Stimulated activated CD4-positive, alpha-beta T cell treated with anti-CD3 and anti-CD28 coated beads, Interleukin-1b, Interleukin-23, amount 100 ng/mL, for 4 hours (primary cell): ENCODE results near the gene SLC35F3.

ENCODE experiments used
- DNase-seq, 2 donors: peaks; one replicate each; pipeline ENCODE4 v3.0.0-alpha.2; 2020; ENCODE audit warnings: low read depth in 2 of 2

SLC35F3 gene

DNA sequence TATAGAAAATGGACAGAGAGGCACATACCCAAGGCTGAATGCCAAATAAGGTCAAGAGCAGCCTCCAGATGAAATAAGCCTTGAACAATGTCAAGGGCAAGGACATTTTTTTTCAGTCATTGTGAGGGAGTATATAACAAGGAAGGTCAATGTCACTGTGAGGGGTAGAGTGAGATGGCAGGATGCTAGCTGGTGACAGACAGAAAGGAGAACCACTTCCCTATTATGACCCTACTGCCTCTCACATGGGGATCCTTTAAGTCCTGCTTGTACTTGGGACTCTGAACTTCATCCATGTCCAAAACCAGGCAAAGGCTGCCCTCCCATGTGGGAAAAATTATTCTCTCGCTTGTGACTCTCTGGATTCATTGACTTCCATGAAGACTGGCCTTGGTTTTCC lies 349.3 kb downstream of the SLC35F3 start:
- no peak for DNase-seq

DNA sequence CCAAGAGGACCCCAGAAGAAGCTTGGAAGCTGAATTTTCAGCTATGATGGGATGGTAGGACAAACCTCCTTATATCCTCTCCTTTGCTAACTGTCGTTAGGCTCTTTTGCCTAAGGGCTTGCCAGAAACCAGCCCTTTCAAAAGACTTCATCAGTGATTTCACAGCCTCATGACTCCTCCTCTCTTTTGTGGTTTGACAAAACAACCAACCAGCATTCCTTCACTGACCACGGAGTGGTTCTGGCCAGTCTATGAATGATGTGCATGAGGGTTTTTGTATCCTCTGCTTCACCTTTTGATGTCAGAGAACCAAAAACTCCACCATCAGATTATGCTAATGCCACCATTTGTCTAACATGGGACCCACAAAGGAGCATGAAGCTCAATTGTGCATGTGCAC lies 351.9 kb downstream of the SLC35F3 start:
- DNase-seq, result no peak

DNA sequence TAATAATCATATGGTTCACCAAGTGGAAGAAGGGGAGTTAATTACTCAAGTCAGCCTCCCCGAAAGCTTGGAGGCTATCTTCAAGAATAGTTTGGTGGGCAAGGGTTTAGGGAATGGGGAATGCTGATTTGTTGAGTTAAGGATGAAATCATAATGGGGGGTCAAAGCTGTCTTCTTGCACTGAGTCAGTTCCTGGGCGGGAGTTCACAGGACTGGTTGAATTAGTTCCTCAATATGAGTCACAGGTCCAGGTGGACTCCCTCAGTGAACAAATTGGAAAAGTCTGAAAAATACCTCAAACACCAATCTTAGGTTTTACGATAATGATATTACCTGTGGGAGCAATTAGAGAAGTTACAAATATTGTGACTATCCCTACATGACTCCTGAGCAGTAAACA lies 353.6 kb downstream of the SLC35F3 start:
- no peak for DNase-seq

DNA sequence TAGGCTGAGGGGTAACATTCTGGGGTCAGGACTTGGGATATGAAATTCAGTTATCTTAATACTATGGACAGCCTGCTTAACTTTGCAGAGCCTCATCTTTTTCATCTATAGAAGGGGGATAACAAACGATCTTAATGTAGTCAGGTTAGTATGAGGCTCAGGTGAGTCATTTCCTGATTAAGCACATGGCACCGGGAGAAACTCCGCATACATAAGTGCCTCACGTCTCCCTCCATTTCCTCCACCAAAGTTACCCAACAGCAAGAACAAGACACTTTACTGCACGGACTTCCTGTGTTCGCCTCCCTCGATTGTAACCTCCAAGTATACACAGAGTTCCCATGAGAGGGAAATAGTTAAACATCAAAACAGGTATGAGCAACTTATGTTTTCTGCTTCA lies 356.1 kb downstream of the SLC35F3 start:
- DNase-seq, result no peak

DNA sequence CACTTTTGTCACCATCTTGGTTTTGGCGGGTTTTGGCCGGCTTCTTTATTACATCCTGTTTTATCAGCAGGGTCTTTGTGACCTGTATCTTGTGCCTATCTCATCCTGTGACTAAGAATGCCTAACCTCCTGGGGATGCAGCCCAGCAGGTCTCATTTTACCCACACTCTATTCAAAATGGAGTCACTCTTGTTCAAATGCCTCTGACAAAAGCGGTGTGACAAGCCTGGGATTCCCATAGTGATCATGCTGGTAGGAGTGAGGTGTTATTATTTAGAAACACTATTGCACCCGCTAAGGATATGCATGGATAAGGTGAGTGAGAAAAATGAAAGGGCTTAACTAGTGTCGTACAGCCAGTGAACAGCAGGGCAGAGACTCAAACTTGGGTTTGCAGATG lies 357.1 kb downstream of the SLC35F3 start:
- DNase-seq, result no peak

DNA sequence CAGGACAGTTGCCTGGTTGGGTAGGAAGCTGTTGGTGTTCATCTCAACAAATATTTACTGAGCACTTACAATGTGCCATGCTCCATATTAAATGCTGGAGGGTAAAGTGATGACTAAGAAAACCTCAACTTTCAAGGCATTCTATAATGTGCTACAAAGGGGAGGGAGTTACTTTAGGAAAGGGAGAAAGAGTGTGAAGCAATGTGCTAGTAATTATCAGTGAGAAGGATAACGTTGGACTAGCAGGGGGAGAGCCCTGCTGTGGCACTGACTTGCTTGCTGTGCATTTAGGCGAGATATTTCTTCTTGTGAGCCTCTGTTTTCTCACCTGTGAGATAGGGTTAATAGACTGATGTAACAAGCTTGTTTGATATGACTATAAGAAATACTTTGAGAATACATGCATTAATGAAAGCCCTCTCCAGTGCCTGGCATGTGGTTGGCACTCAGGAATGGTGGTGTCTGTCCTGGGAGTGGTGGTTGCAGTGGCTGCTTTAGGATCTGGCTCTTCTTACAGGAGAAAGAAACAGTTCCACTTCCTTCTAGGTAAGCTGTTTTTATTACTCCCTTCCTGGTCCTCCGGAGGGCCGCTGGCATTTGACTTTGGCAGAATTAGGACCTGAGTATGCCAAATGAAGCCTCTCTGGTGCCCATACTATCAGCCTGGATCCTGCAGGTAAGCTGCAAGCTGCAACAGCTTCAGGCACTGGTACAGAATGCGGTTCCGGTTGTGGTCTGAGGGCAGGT lies 357.7 kb downstream of the SLC35F3 start:
- no peak for DNase-seq

DNA sequence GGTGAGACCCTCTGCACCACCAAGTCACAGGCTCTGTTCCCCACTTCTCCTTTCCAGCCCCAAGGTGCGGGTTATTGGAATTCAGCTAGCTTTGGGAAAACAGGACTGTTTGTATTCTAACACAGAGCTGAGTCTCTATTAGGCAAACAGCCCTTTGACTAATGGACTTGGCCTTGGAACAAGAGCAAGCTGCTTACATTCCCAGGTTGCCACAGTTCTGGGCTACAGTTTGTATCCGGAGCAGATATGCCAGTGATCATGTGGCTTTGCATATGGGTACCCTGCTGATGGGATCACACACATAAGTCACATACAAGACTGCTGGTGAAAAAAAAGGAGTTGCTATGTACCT lies 358.3 kb downstream of the SLC35F3 start:
- no peak for DNase-seq

DNA sequence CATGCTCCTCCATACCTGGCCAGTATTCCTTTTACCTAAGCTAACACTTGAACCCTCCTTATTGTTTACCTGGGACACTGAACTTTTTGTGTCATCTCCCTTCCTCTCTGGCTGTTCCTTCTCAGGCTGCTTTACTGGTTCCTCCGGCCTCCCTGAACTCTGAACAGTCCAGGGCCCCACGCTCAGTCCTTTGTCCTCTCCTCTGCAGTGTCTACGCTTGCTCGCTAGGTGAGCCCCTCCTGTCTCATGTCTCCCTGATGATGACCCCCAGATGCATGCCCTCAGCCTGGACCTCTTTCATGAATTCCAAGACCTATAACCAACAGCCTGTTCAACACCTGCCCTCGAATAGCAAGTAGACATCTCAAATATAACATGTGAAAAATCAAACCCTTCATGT lies 360.4 kb downstream of the SLC35F3 start:
- no peak for DNase-seq

DNA sequence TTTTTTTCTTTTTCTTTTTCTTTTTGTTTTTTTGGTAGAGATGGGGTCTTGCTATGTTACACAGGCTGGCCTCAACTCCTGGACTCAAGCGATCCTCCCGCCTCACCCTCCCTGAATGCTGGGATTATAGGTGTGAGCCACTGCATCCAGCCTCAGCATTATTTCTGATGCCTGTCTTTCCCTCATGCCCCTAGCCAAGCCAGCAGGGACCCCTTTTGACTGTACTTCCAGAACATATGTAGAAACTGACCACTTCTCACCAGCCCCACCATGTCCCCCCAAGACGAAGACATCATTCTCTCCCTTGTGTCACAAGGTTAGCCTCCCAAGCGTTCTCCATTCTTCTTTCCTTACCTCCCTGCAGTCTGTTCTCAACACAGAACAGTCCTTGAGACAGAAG lies 360.8 kb downstream of the SLC35F3 start:
- no peak for DNase-seq

DNA sequence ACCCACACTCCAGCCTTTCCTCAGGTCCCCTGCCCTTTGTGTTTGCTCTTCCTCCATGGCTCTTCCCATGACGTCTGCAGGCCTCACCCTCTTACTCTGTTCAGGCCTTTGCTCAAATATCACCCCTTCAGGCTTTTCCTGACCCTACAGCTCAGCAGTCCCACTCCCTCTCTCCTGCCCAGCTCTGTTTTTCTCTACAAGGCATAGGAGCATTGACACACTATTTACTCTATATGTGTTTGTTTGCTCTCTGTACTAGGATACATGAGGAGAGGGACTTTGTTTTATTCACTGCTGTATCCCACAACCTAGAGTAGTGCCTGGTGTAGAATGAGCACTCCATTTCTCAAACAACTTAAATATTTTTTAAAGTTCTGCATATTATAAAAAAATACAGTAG lies 361.4 kb downstream of the SLC35F3 start:
- DNase-seq, result no peak

DNA sequence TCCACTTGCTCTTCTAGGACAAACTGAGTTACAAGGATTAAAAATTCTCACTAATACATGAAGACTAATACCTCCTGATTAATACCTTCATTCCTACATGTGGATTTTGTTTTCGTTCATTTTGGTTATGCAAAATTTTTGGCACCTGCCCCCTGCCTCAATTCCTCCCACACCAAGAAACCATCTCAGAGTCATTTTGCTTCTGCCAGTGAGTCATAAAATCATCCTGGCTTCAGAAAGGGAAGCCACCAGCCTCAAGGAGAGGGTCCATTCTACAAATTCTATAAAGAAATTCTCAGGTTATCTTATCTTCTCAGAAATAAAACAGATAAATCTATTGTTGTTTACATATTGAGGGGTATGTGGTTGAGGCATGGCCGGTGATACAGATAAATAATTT lies 365.6 kb downstream of the SLC35F3 start:
- no peak for DNase-seq

DNA sequence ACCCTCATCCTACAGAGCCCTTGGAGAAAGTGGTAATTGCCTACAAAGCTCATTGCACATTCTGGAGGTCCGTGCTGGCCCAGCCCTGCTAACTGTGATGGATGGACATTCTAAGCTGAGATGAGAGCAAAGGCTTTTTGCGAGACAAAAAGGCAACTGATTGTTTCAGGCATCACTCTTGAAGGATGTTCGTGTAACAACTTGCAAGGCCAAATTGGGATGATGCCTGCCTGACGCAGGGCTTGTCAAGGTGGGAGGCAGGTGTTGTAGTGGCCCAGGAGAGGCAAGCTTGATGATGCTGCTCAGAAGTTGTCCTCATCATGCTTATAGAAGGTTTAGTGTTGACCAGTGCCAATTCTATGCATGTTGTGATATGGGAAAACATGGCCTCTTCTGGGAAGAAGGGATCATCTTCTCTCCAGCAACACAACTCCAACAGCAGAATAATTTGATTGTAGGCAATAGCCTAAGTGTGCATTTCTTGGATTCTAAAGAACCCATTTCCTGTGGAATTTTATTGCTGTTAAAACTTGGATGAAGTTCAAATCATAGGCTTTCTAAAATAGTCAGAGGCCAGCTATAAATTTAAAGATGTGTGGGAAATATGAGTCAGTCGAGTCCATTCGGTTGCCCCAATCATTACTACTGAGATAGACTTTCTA lies 366.2 kb downstream of the SLC35F3 start:
- no peak for DNase-seq

DNA sequence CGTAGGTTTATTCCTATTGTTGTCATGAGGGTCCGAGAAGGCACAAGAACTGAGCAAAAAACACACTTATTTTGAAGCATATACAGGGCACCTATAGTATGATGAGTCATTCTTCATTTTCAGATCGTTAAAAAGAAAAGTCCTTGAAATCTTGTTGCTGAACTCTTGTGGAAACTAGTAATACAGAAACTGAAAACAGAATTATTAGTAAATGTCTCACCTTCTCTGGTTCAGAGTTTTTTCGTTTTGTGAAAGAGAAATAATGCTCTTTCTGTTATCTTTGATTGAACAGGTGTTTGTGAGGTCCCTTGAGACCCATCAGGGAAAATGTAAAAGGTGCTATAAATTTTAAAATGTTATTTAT lies 366.7 kb downstream of the SLC35F3 start:
- DNase-seq, result no peak

DNA sequence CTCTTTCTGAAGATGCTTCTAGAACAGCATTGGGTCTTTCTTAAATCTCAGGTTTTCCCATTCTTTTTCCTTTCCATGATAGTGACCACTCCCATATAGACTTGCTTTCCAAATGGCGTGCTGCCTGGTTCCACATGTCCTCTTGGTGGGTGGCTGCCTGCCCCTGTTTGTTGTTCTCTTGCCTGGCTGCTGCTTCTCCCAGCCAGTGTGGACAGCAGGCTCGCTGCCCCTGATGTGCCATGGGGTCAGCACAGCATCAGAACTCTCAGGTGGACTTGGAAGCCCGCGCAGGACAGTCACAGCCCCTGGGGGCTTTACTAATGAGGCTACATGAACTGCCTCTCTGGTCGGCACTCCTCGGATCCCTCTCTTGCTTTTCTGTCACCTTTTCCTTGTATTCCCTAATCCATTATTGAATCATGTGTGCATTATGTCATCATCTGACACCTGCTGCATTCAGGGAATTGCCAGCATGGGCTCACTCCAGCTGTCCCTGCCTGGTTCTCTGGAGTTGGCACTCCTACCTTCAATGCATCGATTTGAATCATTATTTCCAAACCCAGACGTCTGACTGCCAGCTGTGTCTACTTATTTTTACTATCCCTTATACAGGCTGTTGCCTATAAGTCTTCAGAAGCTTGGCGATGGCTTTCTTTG lies 368.3 kb downstream of the SLC35F3 start:
- DNase-seq, result no peak

DNA sequence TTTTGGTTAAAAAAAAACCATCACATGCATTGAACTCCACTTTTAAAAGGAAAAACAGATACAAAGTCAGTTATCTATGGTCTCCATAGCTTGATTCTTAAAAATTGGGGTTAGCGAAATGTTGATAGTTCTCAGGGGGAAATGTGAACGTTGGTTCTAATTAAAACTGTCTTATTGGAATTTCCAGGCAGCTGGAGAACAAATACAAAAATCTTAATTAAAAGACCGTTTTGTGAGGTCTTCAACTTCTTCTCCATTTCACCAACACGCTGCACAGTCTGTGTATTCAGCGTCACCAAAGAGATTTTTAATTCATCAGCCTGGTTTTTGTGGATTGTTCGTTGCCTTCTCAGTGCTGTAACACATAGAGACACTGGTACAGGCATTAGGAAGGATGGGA lies 369.5 kb downstream of the SLC35F3 start:
- DNase-seq, result no peak

DNA sequence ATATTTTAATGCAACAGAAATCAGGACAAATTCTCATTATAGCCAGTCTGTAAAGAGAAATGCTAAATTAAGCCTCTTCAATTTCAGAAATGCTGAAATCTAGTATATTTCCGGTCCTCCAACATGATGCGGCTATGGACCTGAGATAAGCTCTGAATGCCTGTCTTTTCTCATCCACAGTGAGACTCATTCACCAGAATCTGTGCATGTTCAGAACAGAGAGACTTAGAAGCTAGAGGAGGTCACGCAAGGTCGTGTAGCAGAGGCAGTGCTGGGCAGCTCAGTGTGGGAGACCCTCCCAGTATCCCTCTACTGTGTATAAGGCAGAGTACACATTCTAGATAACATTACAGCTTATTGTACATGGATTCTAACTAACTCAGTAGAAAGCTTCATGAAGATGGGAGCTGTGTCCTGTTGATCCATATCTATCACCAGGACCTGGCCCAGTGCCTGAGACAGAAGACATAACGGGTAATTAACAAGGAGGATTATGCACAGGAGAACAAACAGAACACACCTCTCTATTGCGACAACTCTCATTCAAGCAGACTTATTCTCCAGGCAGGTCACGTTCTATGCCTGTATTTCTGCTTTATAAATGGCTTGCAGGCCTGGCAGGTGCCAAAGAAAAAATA lies 371.8 kb downstream of the SLC35F3 start:
- no peak for DNase-seq

DNA sequence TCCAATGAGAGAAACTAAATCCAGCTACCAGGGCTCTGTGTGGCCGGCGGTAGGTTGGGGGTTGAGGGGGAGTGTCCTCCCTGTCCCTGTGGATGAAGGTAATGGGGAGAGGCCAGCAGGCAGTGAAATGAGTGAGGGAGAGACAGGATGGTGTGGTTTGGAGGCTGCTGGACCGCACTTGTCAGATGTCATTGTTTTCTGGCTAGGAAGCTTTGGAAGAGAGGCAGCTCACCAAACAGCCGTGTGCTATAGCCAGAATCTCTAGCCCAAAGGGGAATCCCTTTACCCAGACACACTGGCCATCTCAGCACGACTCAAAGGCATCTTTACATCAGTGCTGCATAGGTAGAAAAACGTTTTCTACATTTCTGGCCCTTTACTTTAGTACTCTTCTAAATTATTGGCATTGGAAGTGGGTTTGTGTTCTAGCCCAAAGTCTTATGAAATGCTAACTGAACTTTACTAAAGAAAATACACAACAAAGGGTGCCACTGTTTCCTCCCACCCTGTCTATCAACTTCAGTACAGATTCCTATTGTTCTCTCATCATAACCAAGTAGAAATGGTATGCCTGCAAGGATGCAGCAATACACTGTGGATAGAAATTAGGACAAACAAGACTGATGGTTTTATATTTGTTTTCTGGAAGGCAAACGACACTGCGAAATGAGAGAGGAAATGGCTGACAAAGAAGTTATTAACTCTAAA lies 372.8 kb downstream of the SLC35F3 start:
- no peak for DNase-seq

DNA sequence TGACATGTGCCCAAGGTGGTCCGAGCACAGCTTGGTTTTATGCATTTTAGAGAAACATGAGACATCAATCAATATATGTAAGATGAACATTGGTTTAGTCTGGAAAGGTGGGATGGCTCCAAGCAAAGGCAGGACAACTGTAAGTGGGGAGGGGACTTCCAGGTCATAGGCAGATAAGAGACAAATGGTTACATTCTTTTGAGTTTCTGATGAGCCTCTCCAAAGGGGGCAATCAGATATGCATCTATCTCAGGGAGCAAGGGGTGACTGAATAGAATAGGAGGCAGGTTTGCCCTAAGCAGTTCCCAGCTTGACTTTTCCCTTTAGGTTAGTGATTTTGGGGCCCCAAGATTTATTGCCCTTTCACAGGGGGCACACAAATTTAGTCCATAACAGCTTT lies 374.5 kb downstream of the SLC35F3 start:
- DNase-seq, result no peak

DNA sequence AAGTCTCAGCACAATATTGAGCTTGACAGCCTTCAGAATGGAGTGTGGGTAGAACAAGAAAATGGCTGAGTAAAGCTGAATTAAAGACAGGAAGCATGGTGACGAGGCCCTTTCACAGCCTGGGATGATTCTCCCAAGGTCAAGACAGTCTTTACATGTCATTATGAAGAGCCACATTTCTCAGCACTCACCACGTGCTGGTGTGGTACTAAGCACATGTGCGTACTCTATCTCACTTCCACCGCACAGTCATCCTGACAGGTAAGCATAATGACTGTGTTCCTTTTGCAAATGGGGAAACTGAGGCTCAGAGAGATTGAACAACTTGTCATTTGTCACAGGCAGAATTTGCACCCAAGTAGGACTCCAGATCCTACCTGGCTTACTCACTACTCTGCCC lies 376.0 kb downstream of the SLC35F3 start:
- DNase-seq, result no peak

DNA sequence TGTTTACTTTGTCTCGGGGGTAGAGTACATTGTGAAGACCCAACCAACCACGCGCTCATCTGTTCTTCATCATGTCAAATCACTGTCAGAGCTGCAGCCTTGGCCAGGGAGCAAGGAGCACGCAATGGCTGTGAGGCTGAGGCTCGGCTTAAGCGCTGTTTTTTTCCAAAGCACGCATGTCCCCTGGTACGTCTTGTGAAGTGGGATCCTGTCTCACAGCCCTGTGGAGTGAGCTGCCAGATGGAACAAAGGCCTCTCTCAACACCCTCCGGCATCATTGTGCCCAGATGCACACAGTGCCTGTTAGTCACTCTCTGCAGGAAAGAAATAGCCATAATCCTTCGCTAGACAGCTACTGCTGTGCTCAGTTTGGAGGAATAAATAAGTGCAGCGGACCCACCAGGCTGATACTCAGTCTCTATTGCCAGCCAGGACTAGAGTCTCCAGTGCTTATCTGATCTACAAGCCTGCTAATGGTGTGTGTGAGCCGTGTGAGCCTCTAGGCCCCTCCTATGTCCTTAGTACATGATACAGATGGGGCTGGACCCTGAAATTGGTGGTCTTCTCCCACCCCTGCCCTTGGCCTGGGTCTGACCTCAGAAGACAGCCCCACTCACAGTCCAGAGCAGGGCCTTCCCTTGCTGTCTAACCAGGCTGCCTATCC lies 377.5 kb downstream of the SLC35F3 start:
- no peak for DNase-seq

DNA sequence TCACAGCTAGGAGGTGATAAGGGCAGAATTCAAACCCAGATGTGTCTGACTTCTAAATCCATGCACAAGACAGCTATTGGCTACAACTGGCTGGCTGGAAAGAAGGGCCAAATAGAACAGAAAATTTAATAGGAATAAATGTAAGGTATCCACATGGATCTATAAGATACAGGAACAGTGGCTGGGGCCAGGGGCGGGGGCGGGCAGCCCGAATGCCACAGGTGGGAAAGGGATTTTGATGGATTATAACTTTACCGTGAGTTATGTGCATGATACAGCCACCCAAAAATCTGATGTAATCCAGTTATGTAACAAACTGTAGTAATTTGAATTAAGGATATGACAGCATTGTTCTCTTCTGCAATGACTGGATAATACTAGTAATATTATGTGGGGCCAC lies 381.7 kb downstream of the SLC35F3 start:
- no peak for DNase-seq

DNA sequence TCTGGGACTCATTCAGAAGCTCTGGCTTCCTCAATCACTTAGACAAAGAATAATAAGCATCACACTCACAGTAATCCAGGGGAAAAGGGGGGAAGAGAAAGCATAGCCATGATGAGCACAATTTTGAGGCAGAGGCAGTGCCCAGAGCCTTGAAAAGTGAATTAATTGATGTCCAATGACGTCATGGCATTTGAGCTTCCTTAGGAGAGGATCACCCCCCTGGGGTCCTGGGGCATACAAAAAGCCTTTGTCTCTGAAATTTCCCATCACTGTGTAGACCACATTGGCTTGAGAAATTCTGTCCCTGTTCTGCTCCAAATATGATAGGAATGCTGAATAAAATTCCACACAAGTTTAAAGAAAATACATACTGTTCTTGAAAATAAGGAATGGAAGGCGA lies 384.5 kb downstream of the SLC35F3 start:
- DNase-seq, result no peak
